H9 (cell line): ENCODE measurements around the gene SLC9A9. TPM values are rescaled to one million over a fixed set of nuclear protein-coding genes. Genes with fewer than 3 reads are reported as not detected.

Experiments used
- DNase-seq: peaks from one replicate; pipeline ENCODE4 v3.0.0-alpha.2; 2017
- H2AFZ ChIP-seq: one replicate; pipeline ENCODE4 v1.6.1; 2013; ENCODE audit warnings: mild to moderate bottlenecking, low read length, control low read depth, moderate library complexity
- H2AK5ac ChIP-seq: 2 replicates; pipeline ENCODE4 v1.6.1; 2013; ENCODE audit warnings: low read length, control low read depth, mixed read lengths; ENCODE audit not compliant: insufficient read length
- H2BK120ac ChIP-seq: one replicate; pipeline ENCODE4 v1.6.1; 2013; ENCODE audit warnings: low read depth, mild to moderate bottlenecking, low read length, control low read depth, inconsistent platforms; ENCODE audit not compliant: poor library complexity, severe bottlenecking
- H2BK12ac ChIP-seq: 2 replicates; pipeline ENCODE4 v1.6.1; 2013; ENCODE audit warnings: low read length, control low read depth, mixed read lengths, low read depth; ENCODE audit not compliant: insufficient read length
- H2BK15ac ChIP-seq: 2 replicates; pipeline ENCODE4 v1.6.1; 2013; ENCODE audit warnings: low read depth, low read length, control low read depth
- H2BK20ac ChIP-seq: one replicate; pipeline ENCODE4 v1.6.1; 2013; ENCODE audit warnings: low read depth, mild to moderate bottlenecking, low read length, control low read depth, inconsistent platforms; ENCODE audit not compliant: poor library complexity, severe bottlenecking
- H2BK5ac ChIP-seq: 2 replicates; pipeline ENCODE4 v1.6.1; 2013; ENCODE audit warnings: low read length, control low read depth, mixed read lengths; ENCODE audit not compliant: insufficient read length
- H3K14ac ChIP-seq: 2 replicates; pipeline ENCODE4 v1.6.1; 2013; ENCODE audit warnings: low read length, control low read depth; ENCODE audit not compliant: insufficient read depth
- H3K18ac ChIP-seq: 2 replicates; pipeline ENCODE4 v1.6.1; 2013; ENCODE audit warnings: low read depth, mild to moderate bottlenecking, mixed read lengths, low read length, control low read depth; ENCODE audit not compliant: insufficient read length
- H3K23ac ChIP-seq: 2 replicates; pipeline ENCODE4 v1.6.1; 2013; ENCODE audit warnings: low read length, control low read depth, mixed read lengths, low read depth; ENCODE audit not compliant: insufficient read length
- H3K23me2 ChIP-seq: 2 replicates; pipeline ENCODE4 v1.6.1; 2013; ENCODE audit warnings: low read depth, mild to moderate bottlenecking, mixed read lengths, low read length, control low read depth; ENCODE audit not compliant: insufficient read length, poor library complexity, severe bottlenecking
- H3K27ac ChIP-seq: 2 replicates; pipeline ENCODE4 v1.5.1; 2013; ENCODE audit warnings: low read length, control low read depth, mixed read lengths, low read depth; ENCODE audit not compliant: insufficient read length
- H3K27me3 ChIP-seq: 2 replicates; pipeline ENCODE4 v1.6.1; 2013; ENCODE audit warnings: low read length, control low read depth, inconsistent platforms; ENCODE audit not compliant: insufficient read depth
- H3K4ac ChIP-seq: 2 replicates; pipeline ENCODE4 v1.6.1; 2013; ENCODE audit warnings: low read depth, mild to moderate bottlenecking, control low read depth, inconsistent platforms, low read length, moderate library complexity
- H3K4me1 ChIP-seq: 2 replicates; pipeline ENCODE4 v1.6.1; 2013; ENCODE audit warnings: low read length, control low read depth, inconsistent platforms; ENCODE audit not compliant: insufficient read depth
- H3K4me2 ChIP-seq: 2 replicates; pipeline ENCODE4 v1.6.1; 2013; ENCODE audit warnings: low read length, control low read depth, mixed read lengths; ENCODE audit not compliant: insufficient read length, insufficient read depth
- H3K56ac ChIP-seq: 2 replicates; pipeline ENCODE4 v1.6.1; 2013; ENCODE audit warnings: low read depth, mild to moderate bottlenecking, mixed read lengths, low read length, control low read depth; ENCODE audit not compliant: insufficient read length
- H3K79me1 ChIP-seq: 2 replicates; pipeline ENCODE4 v1.6.1; 2013; ENCODE audit warnings: low read depth, mild to moderate bottlenecking, moderate library complexity, low read length, control low read depth, inconsistent platforms; ENCODE audit not compliant: insufficient read depth, poor library complexity, severe bottlenecking
- H3K79me2 ChIP-seq: 2 replicates; pipeline ENCODE4 v1.6.1; 2013; ENCODE audit warnings: low read length, control low read depth, inconsistent platforms; ENCODE audit not compliant: insufficient read depth
- H3K9ac ChIP-seq: 2 replicates; pipeline ENCODE4 v1.6.1; 2013; ENCODE audit warnings: low read length, control low read depth, mixed read lengths; ENCODE audit not compliant: insufficient read length; ENCODE audit errors: extremely low read depth
- H3K9me3 ChIP-seq: one replicate; pipeline ENCODE4 v1.6.1; 2013; ENCODE audit warnings: low read depth, low read length, inconsistent platforms; ENCODE audit not compliant: control insufficient read depth
- H3T11ph ChIP-seq: one replicate; pipeline ENCODE4 v1.6.1; 2013; ENCODE audit warnings: mild to moderate bottlenecking, low read length, control low read depth, inconsistent platforms
- H4K20me1 ChIP-seq: one replicate; pipeline ENCODE4 v1.6.1; 2013; ENCODE audit not compliant: control insufficient read depth, insufficient read length, insufficient read depth
- H4K5ac ChIP-seq: 2 replicates; pipeline ENCODE4 v1.6.1; 2013; ENCODE audit warnings: low read depth, mild to moderate bottlenecking, mixed read lengths, low read length, control low read depth; ENCODE audit not compliant: insufficient read length
- H4K8ac ChIP-seq: replicated peaks from 2 replicates; pipeline ENCODE4 v1.6.1; 2013; ENCODE audit warnings: low read length, control low read depth, mixed read lengths, low read depth; ENCODE audit not compliant: insufficient read length
- H4K91ac ChIP-seq: 2 replicates; pipeline ENCODE4 v1.6.1; 2013; ENCODE audit warnings: low read depth, mild to moderate bottlenecking, moderate library complexity, mixed read lengths, low read length, control low read depth; ENCODE audit not compliant: insufficient read length
- H3K27ac Mint-ChIP-seq, 3 experiments: 2 replicates in 2 of 3; 3 replicates in 1 of 3; pipeline ENCODE4 v1.8.0; 2020 to 2021; ENCODE audit warnings: mixed read lengths in 3 of 3, mild to moderate bottlenecking in 1 of 3, moderate library complexity in 1 of 3
- H3K27me3 Mint-ChIP-seq: 2 replicates; pipeline ENCODE4 v1.8.0; 2021; ENCODE audit warnings: low read depth, mild to moderate bottlenecking, moderate library complexity, mixed read lengths
- H3K36me3 Mint-ChIP-seq, 3 experiments: 2 replicates in 2 of 3; 3 replicates in 1 of 3; pipeline ENCODE4 v1.8.0; 2020 to 2021; ENCODE audit warnings: low read depth in 3 of 3, mixed read lengths in 3 of 3; ENCODE audit not compliant: insufficient read depth in 1 of 3
- H3K4me1 Mint-ChIP-seq, 2 experiments: 2 replicates each; pipeline ENCODE4 v1.8.0; 2020; ENCODE audit warnings: mixed read lengths in 2 of 2
- H3K4me3 Mint-ChIP-seq, 2 experiments: 2 replicates in 1 of 2; 3 replicates in 1 of 2; pipeline ENCODE4 v1.8.0; 2020 to 2021; ENCODE audit warnings: mild to moderate bottlenecking in 2 of 2, mixed read lengths in 2 of 2, moderate library complexity in 1 of 2
- H3K9me3 Mint-ChIP-seq, 2 experiments: 2 replicates in 1 of 2; 3 replicates in 1 of 2; pipeline ENCODE4 v1.8.0; 2020; ENCODE audit warnings: mild to moderate bottlenecking in 2 of 2, mixed read lengths in 2 of 2, moderate library complexity in 1 of 2
- WGBS: extraction: QIAGEN DNeasy Blood & Tissue Kit; methylation state at CpG from one replicate; pipeline ENCODE4 v1.1.7; 2013; ENCODE audit warnings: missing lambda C conversion rate, low lambda C conversion rate, mixed read lengths; ENCODE audit not compliant: insufficient read length; ENCODE audit errors: extremely low coverage; 5-methylcytosine and 5-hydroxymethylcytosine counted together
- total RNA-seq: library from RNA; stranded (reverse); gene quantifications from 2 replicates; pipeline ENCODE4 v1.2.1, GENCODE V29; 2021
- TF ChIP-seq, protein P1 (sequence below): fragments of 200-600 bp; sonication (generic); conservative IDR thresholded peaks from 3 replicates; pipeline ENCODE4 v1.8.0; 2021; ENCODE audit warnings: antibody characterized with exemption, mild to moderate bottlenecking

The SLC9A9 gene
- total RNA-seq, 1 experiment from 2014 or later, result 0.35 TPM

DNA sequence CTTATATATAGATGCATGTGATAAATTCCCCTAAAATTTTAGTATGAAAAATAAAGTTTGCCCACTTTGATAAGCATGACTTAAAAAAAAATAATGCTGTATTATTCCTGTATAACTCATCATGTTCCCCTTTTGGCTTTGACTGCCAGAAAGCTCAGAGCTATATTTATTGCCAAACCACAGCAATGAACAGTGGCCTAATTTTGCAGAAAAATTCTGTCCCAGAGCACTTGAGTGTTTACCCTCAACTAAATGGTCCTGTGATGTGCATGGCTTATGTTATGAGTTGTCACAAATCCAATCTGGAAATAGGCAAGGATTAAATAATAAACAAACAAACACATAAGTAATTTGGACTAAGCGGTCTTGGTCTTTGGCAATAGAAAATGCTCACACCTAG, 276.7 kb downstream of the SLC9A9 start:
- Histone ChIP-seq H4K91ac (no peak overlapping the region), H2BK5ac (no peak overlapping the region), H3K9ac (no peak overlapping the region), H3K4ac (no peak overlapping the region), H4K5ac (no peak overlapping the region), H3K4me1 (no peaks in the 10 kb centered on the region), H3K27me3 (no peaks in the 10 kb centered on the region), H2BK120ac (no peak overlapping the region), H2BK15ac (no peak overlapping the region), H3K18ac (no peak overlapping the region), H4K8ac (no peak overlapping the region), H3K56ac (no peak overlapping the region), H3T11ph (no peak overlapping the region), H3K9me3 (no peaks in the 10 kb centered on the region), H3K79me2 (no peaks in the 10 kb centered on the region), H2AFZ (no peak overlapping the region), H3K27ac (no peak overlapping the region), H4K20me1 (no peaks in the 10 kb centered on the region), H3K23me2 (no peaks in the 10 kb centered on the region), H3K79me1 (no peaks in the 10 kb centered on the region), H2AK5ac (no peak overlapping the region), H3K14ac (no peak overlapping the region), H3K23ac (no peak overlapping the region), H2BK20ac (no peak overlapping the region), H2BK12ac (no peak overlapping the region), H3K4me2 (no peak overlapping the region)
- no CpG with 5 or more reads among the region's 1 CpG for WGBS
- no peak overlapping the region for H3K27ac Mint-ChIP-seq
- H3K4me3 Mint-ChIP-seq, result no peak overlapping the region
- TF ChIP-seq, protein P1, sequence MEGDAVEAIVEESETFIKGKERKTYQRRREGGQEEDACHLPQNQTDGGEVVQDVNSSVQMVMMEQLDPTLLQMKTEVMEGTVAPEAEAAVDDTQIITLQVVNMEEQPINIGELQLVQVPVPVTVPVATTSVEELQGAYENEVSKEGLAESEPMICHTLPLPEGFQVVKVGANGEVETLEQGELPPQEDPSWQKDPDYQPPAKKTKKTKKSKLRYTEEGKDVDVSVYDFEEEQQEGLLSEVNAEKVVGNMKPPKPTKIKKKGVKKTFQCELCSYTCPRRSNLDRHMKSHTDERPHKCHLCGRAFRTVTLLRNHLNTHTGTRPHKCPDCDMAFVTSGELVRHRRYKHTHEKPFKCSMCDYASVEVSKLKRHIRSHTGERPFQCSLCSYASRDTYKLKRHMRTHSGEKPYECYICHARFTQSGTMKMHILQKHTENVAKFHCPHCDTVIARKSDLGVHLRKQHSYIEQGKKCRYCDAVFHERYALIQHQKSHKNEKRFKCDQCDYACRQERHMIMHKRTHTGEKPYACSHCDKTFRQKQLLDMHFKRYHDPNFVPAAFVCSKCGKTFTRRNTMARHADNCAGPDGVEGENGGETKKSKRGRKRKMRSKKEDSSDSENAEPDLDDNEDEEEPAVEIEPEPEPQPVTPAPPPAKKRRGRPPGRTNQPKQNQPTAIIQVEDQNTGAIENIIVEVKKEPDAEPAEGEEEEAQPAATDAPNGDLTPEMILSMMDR, result no peak
- no peak for DNase-seq
- no peaks in the 10 kb centered on the region for H3K36me3 Mint-ChIP-seq
- peaks cover 5 to 6% of the 10 kb centered on the region in 2 experiments; a peak in 2 of 4 replicates for H3K4me1 Mint-ChIP-seq
- no peaks in the 10 kb centered on the region for H3K27me3 Mint-ChIP-seq
- H3K9me3 Mint-ChIP-seq, result no peaks in the 10 kb centered on the region
